GM23338 (cell line): Measurements from ENCODE around the gene MAFF. TPM values are rescaled to one million over a fixed set of nuclear protein-coding genes. Genes with fewer than 3 reads are reported as not detected.

Source experiments
- ATAC-seq: fragments of 200-7000 bp; cut with Tn5 transposase; 3 replicates; pipeline ENCODE4 v1.9.1; 2020
- DNase-seq: peaks from one replicate; pipeline ENCODE4 v3.0.0-alpha.2; 2015; ENCODE audit warnings: low spot score
- H2AFZ ChIP-seq: fragments of 200-600 bp; sonication (generic); 2 replicates; pipeline ENCODE4 v1.8.0; 2016; ENCODE audit warnings: antibody characterized with exemption, mild to moderate bottlenecking, moderate library complexity
- H3F3A ChIP-seq: fragments of 200-600 bp; sonication (generic); replicated peaks from 2 replicates; pipeline ENCODE4 v1.8.0; 2017; ENCODE audit warnings: antibody characterized with exemption, mixed run types, low read depth
- H3K27ac ChIP-seq: fragments of 200-600 bp; sonication (generic); 2 replicates; pipeline ENCODE4 v1.6.1; 2016; ENCODE audit warnings: low read depth
- H3K27me3 ChIP-seq: fragments of 200-600 bp; sonication (generic); 2 replicates; pipeline ENCODE4 v1.8.0; 2016; ENCODE audit warnings: mild to moderate bottlenecking, mixed run types, moderate library complexity; ENCODE audit not compliant: insufficient read depth
- H3K36me3 ChIP-seq: fragments of 200-600 bp; sonication (generic); 2 replicates; pipeline ENCODE4 v1.8.0; 2016; ENCODE audit warnings: mild to moderate bottlenecking; ENCODE audit not compliant: insufficient read depth
- H3K4me1 ChIP-seq: fragments of 200-600 bp; sonication (generic); 2 replicates; pipeline ENCODE4 v1.8.0; 2016; ENCODE audit warnings: mild to moderate bottlenecking, moderate library complexity; ENCODE audit not compliant: insufficient read depth
- H3K4me2 ChIP-seq: fragments of 200-600 bp; sonication (generic); 2 replicates; pipeline ENCODE4 v1.7.1; 2017; ENCODE audit warnings: mixed run types
- H3K4me3 ChIP-seq: fragments of 200-600 bp; sonication (generic); 2 replicates; pipeline ENCODE4 v1.6.1; 2016; ENCODE audit warnings: mixed run types
- H3K79me2 ChIP-seq: fragments of 200-600 bp; sonication (generic); replicated peaks from 2 replicates; pipeline ENCODE4 v1.8.0; 2017; ENCODE audit warnings: mild to moderate bottlenecking; ENCODE audit not compliant: insufficient read depth
- H3K9me2 ChIP-seq: fragments of 200-600 bp; sonication (generic); 2 replicates; pipeline ENCODE4 v1.8.0; 2017; ENCODE audit not compliant: insufficient read depth
- H4K20me1 ChIP-seq: fragments of 200-600 bp; sonication (generic); replicated peaks from 2 replicates; pipeline ENCODE4 v1.8.0; 2017; ENCODE audit warnings: mild to moderate bottlenecking; ENCODE audit not compliant: insufficient read depth
- H3K27ac Mint-ChIP-seq: 2 replicates; pipeline ENCODE4 v1.8.0; 2020; ENCODE audit warnings: inconsistent platforms, mild to moderate bottlenecking, moderate library complexity, mixed read lengths
- H3K27me3 Mint-ChIP-seq: 3 replicates; pipeline ENCODE4 v1.8.0; 2022; ENCODE audit warnings: low read depth, mild to moderate bottlenecking, moderate library complexity, mixed read lengths, inconsistent platforms; ENCODE audit not compliant: insufficient read depth, poor library complexity
- H3K36me3 Mint-ChIP-seq: 3 replicates; pipeline ENCODE4 v1.8.0; 2021; ENCODE audit warnings: low read depth, mild to moderate bottlenecking, inconsistent platforms, moderate library complexity, mixed read lengths
- H3K4me1 Mint-ChIP-seq: 3 replicates; pipeline ENCODE4 v1.8.0; 2020; ENCODE audit warnings: mild to moderate bottlenecking, inconsistent platforms, mixed read lengths
- H3K4me3 Mint-ChIP-seq: 3 replicates; pipeline ENCODE4 v1.8.0; 2021; ENCODE audit warnings: moderate library complexity, mild to moderate bottlenecking, inconsistent platforms, mixed read lengths
- H3K9me3 Mint-ChIP-seq: 3 replicates; pipeline ENCODE4 v1.8.0; 2020; ENCODE audit warnings: moderate library complexity, mild to moderate bottlenecking, inconsistent platforms, mixed read lengths
- CREB1 ChIP-seq: fragments of 250-450 bp; sonication (Bioruptor Pico); IDR thresholded peaks from 2 replicates; pipeline ENCODE4 v1.5.0; 2020; ENCODE audit warnings: low read depth, mild to moderate bottlenecking, moderate library complexity
- ETS1 ChIP-seq: IDR thresholded peaks from 2 replicates; pipeline ENCODE4 v1.6.1; 2016; ENCODE audit warnings: antibody characterized with exemption
- EZH2 ChIP-seq: fragments of 200-600 bp; sonication (generic); IDR thresholded peaks from one replicate; pipeline ENCODE4 v1.8.0; 2017; ENCODE audit warnings: antibody characterized with exemption, mild to moderate bottlenecking, low read depth; ENCODE audit not compliant: unreplicated experiment
- EZH2phosphoT487 ChIP-seq: fragments of 200-600 bp; sonication (generic); IDR thresholded peaks from one replicate; pipeline ENCODE4 v1.8.1; 2018; ENCODE audit warnings: antibody characterized with exemption; ENCODE audit not compliant: unreplicated experiment
- POLR2AphosphoS5 ChIP-seq: IDR thresholded peaks from 2 replicates; pipeline ENCODE4 v1.6.1; 2016; ENCODE audit warnings: antibody characterized with exemption, low read depth
- REST ChIP-seq: IDR thresholded peaks from one replicate; pipeline ENCODE4 v1.6.1; 2018; ENCODE audit warnings: antibody characterized with exemption; ENCODE audit not compliant: unreplicated experiment
- STAT1 ChIP-seq: IDR thresholded peaks from one replicate; pipeline ENCODE4 v1.6.1; 2016; ENCODE audit warnings: antibody characterized with exemption; ENCODE audit not compliant: unreplicated experiment
- ZNF331 ChIP-seq: fragments of 250-450 bp; sonication (Bioruptor Pico); IDR thresholded peaks from 2 replicates; pipeline ENCODE4 v1.5.0; 2020; ENCODE audit warnings: low read depth, mild to moderate bottlenecking, moderate library complexity
- ZNF462 ChIP-seq: fragments of 250-450 bp; sonication (Bioruptor Pico); IDR thresholded peaks from 2 replicates; pipeline ENCODE4 v1.5.0; 2020; ENCODE audit warnings: mild to moderate bottlenecking, moderate library complexity
- polyA plus RNA-seq: library from polyadenylated mRNA; unstranded; fragments of >200 nt; fragmentation: Nextera tagmentation; extraction: Ambion mirVana; gene quantifications from 2 replicates; pipeline ENCODE4 v1.2.1, GENCODE V29; 2016
- total RNA-seq: library from RNA; depleted of rRNA; stranded (reverse); fragments of >200 nt; shearing (Covaris generic); gene quantifications from 2 replicates; pipeline ENCODE4 v1.2.3, GENCODE V29; 2014

The MAFF gene
- total and polyA plus RNA-seq, 2 experiments from 2014 or later: 2.2 to 8.9 TPM

GRCh38 chr22:38165922-38166593 is 35.7 kb upstream of the MAFF start (continued):
- TF ChIP-seq POLR2AphosphoS5: no peak
- no peak for TF ChIP-seq CREB1 (CRISPR knock-in tag)
- no peak for TF ChIP-seq EZH2
- no peak for TF ChIP-seq ETS1
- no peak for TF ChIP-seq REST
- no peak for TF ChIP-seq STAT1

- Mint-ChIP-seq H3K36me3 (peaks cover 3% of the 10 kb centered on the region), H3K4me3 (no peak overlapping the region), H3K9me3 (no peaks in the 10 kb centered on the region), H3K27me3 (peaks cover 15% of the 10 kb centered on the region), H3K4me1 (peaks cover 9% of the 10 kb centered on the region), H3K27ac (peak overlapping the region; percentile 10; the same call in 1 of the 2 replicates)
- Histone ChIP-seq H3F3A (no peaks in the 10 kb centered on the region), H3K27ac (no peak overlapping the region), H3K36me3 (no peaks in the 10 kb centered on the region), H4K20me1 (no peaks in the 10 kb centered on the region), H3K4me1 (no peaks in the 10 kb centered on the region), H3K79me2 (no peaks in the 10 kb centered on the region), H3K27me3 (no peaks in the 10 kb centered on the region), H2AFZ (no peak overlapping the region), H3K4me3 (no peak overlapping the region), H3K9me2 (no peaks in the 10 kb centered on the region), H3K4me2 (no peak overlapping the region)
- ATAC-seq (no peak), DNase-seq (no peak)
- TF ChIP-seq REST: no peak
- no peak for TF ChIP-seq EZH2
- TF ChIP-seq CREB1 (CRISPR knock-in tag): no peak
- TF ChIP-seq POLR2AphosphoS5: no peak
- no peak for TF ChIP-seq ZNF331
- TF ChIP-seq EZH2phosphoT487: no peak
- no peak for TF ChIP-seq ZNF462 (CRISPR knock-in tag)
Measured at GRCh38 chr22:38167988-38168407, 33.8 kb upstream of the MAFF start.
